ENCODE measurements around the gene PSME2. TPM values are rescaled to one million over a fixed set of nuclear protein-coding genes. Genes with fewer than 3 reads are reported as not detected.

Gene PSME2, protein sequence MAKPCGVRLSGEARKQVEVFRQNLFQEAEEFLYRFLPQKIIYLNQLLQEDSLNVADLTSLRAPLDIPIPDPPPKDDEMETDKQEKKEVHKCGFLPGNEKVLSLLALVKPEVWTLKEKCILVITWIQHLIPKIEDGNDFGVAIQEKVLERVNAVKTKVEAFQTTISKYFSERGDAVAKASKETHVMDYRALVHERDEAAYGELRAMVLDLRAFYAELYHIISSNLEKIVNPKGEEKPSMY
- 109 and 142 TPM in 2 replicates for total RNA-seq

GRCh38 chr14:24146453-24146977 is at the start of gene PSME2:
TSS of gene PSME2 (minus strand) at chr14:24146610. CDS start at chr14:24146581, 29 bp downstream.

DNA sequence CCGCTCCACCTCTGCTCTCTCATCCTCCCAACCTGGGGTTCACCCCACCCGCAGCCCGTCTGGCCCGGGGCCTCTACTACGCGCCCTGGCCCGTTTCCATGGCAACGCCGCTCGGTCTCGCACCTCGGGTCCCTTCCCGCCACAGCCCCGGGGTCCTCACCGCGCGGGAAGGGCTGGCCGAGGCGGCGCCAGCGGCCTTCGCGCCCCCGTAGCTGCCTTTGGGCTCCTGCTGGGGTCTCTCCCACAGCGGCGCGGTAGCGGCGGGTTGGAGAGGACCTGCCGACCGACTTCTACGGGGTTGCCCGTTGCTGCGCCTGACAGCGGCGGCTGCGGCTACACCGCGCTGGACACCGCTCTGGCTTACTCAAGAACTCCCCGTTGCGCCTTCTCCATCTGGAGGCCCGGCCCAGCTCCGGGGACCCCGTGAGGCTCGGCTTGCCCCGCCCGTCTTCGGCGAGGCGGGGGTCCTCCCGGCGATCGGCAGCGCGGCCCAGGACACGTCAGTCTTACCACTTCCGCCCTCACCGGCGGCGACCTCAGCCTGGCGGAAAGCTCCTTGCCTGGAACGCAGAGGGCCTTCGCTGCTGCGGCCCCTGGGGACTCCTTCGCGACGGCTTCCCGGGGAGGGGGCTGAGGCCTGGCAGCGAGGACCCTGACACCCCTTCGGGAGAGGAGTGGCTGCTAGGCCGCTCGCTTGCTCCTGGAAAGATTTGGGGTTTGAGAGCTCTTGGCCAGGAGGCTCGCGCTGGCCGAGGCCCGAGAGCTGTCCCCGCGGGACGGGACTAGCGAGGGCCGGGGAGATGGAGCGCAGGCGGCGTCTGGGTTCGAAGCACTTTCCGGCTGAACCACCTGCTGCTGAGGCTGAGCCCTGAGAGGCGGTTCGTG is 49.0 kb upstream of the PSME2 start, which contains the start of gene TM9SF1:
Gene TM9SF1, minus strand, starts transcription at position 256 of the 885 bp plus-strand sequence. CDS start 422 bp downstream, outside the sequence.

GRCh38 chr14:24188251-24189058 is 42.0 kb upstream of the PSME2 start, which contains the start of gene IPO4:
TSS of gene IPO4 (minus strand) at chr14:24188816. CDS start at chr14:24188787, 29 bp downstream.

GRCh38 chr14:24171422-24172260 is 25.2 kb upstream of the PSME2 start, which contains the start of gene REC8:
TSS of gene REC8 (plus strand) at chr14:24172080. CDS start at chr14:24172553, 473 bp downstream.

GRCh38 chr14:24160850-24161804 is 14.7 kb upstream of the PSME2 start, which contains the start of gene IRF9:
TSS of gene IRF9 (plus strand) at chr14:24161265. CDS start at chr14:24162145, 880 bp downstream.

GRCh38 chr14:24146978-24147760 is 759 bp upstream of the PSME2 start, which contains the start of gene RNF31:
TSS of gene RNF31 (plus strand) at chr14:24147498. CDS start at chr14:24147699, 201 bp downstream.

GRCh38 chr14:24141097-24141880 is 5.1 kb downstream of the PSME2 start, which contains the start of gene EMC9:
TSS of gene EMC9 (minus strand) at chr14:24141591. CDS start at chr14:24141304, 287 bp downstream.

DNA sequence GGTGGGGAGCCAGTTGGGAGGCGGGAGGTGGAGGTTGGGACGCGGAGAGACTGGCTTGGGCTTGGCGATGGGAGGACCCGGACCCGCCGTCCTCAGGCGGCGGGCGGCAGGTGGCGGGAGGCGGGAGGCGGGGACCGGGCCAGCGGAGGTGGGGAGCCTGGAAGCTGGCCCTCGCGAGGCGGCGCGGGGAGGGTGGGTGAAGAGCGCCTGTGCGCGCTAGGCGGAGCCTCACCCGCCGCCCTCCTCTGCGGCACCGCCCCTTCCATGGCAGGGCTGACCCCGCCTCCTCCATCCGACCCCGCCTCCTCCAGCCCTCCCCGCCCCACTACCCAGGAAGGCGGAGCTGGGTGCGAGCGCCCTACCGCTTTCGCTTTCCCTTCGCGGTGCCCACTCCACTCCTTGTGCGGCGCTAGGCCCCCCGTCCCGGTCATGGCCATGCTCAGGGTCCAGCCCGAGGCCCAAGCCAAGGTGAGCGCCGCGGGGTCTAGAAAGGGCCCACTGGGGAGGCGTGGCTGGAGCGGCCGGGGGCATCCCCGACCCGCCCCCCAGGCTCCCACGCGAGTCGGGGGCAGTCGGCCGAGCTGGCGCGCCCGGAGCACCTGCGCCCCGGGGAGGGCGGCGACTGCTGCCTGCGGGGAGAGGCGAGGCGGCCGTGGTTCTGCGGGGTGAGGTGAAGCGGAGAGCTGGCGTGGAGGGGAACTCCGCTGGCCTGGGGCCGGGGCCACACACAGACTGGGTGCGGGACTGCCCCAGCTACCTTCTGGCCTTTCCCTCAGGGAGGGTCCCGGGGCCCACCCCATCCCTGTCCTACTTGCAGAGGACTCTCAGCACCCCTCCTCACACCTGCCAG is 10.4 kb downstream of the PSME2 start, which contains the start of gene PSME1:
Gene PSME1, plus strand, starts transcription at position 361 of the 850 bp plus-strand sequence. Its CDS starts 69 bp downstream, at position 430.

GRCh38 chr14:24130380-24130716 is 16.1 kb downstream of the PSME2 start, which contains the start of gene FITM1:
TSS of gene FITM1 (plus strand) at chr14:24130659. CDS start at chr14:24131564, 905 bp downstream.

DNA sequence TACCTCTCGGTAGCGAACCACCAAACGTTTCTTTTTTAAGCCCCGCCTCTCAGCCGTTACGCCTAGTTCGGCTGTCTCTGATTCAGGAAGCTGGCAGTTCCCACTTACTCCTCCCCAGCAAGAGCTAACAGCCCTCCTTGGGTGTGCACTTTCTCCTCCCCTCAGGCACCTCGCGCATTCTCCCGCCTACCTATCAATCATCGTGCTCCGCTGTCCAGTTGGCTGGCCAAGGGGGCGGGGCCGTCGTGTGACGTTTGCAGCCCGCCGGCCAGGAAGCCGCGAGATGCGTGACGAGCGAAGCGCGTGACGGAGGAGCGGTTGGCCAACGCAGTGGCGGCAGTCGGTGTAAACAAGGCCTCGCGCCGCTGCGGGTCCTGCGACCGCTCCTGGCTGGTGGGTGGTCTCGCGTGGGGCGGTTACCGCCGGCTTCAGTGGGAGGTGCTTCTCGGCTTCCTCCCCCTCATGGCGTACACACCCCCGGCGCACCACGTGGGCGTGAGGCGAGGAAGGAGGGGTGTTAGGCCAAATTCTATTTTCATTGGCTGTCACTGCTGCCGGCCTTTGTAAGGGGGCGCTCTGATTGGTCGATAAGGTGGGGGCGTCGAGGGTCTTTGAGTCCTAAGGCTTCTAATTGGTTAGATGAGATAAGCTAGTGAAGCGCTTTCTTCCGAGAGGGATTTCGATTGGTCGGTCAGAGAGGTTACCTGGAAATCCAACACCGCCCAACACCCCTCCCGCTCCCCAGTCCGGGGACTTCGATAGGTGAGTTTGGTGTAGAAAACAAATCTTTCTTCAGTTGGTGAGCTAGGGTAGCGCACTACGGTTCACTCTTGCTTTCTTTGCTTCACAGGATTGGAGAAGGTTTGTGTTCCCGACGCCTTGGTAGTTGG is 31.6 kb downstream of the PSME2 start, which contains the start of the genes DCAF11 and NRL:
Gene DCAF11, plus strand, starts transcription at position 246 of the 890 bp plus-strand sequence. CDS start 818 bp downstream, outside the sequence.
Gene NRL, minus strand, starts transcription at position 418 of the 890 bp plus-strand sequence. CDS start 32,101 bp downstream, outside the sequence.

GRCh38 chr14:24093901-24094840 is 52.2 kb downstream of the PSME2 start, which contains the start of gene PCK2:
TSS of gene PCK2 (plus strand) at chr14:24094311. CDS start at chr14:24094406, 95 bp downstream.

Data from dermis lymphatic vessel endothelial cell (primary cell).